ENCODE data around the gene RBM18.

The RBM18 gene

DNA sequence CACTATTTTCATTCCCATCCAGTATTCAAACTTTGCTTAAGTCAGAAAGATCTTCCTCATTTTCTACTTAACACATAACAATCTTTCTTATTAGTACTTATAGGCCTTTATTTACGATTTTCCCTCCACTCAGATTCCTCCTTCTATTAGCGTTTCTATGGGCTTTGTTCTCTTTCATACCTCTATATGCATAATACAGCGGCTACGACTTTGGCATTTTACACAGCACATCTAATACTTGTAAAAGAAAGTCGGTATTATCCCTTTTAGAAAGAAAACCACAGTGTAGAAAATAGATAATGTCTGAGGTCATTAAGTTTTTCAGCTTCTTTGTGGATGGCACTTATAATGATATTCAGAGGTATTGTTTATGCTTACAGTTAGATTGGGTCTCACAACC lies 8.4 kb downstream of the RBM18 start:
- DNase-seq, result no peak

DNA sequence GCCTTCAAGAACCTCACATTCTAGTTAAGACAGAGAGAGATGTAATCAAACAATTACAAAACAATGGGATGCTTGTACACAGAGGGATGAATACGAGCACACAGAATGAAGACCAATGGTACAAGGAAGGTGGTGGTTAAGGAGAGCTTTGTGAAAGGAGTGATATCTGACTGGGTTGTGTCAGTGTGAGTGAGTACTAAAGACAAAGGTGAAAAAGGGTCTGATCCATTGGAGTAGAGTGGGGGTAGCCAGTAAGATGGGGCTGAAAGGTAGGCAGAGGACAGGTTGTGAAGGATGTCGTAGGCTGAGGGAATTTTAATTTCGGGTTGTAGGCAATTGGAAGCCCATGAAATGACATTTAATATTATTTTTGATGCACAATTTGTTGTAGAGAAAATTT lies 9.9 kb downstream of the RBM18 start:
- DNase-seq, result no peak

DNA sequence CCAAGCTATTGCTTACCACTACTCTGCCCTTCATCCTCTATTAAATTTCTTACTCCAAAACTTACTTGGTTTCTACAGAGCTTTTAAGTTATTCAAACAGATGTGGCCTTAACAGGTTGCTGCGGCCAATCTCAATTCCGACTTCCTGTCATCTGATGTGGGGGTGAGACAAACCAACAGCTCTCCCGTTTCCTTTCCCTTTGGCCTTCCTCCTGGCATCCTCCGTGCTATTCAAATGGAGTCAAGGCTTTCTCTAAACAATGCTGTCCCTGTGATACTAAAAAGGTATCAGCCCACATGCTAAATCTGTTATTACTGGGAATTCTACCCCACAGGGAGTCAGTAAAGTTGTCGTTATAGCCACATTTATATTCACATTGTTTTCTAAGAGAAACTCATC lies 11.8 kb downstream of the RBM18 start:
- DNase-seq, result no peak

- DNase-seq, result no peak
These were observed 13.3 kb downstream of the RBM18 start for GRCh38 chr9:122251351-122251750.

DNA sequence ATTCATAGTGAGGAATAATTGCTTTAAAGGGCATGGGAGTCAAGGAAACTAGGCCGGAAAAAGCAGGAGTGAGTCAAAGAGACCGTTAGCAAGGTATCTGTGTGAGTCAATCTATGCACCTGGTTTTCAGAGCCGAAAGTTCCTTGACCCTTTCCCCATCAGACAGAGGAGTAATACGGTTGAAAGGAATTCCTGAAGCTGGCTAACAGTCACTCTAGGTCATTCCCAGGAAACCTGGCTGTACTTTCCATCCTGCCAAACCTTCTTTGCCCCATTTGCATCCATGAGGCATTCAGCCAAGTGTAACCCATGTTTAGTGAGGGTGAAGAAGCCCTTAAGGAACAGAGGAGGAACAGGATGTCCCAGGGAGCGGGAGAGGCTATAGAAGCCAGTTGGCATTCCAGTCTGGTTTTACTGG lies 16.2 kb downstream of the RBM18 start:
- DNase-seq, result no peak

GRCh38 chr9:122246666-122247065 lies 18.0 kb downstream of the RBM18 start:
- DNase-seq, result no peak

- no peak for DNase-seq
These were observed 20.3 kb downstream of the RBM18 start for GRCh38 chr9:122244349-122244748.

- DNase-seq, result no peak
These were observed 24.9 kb downstream of the RBM18 start for GRCh38 chr9:122239722-122240121.

- DNase-seq, result no peak
These were observed 28.0 kb downstream of the RBM18 start for GRCh38 chr9:122236681-122237080.

DNA sequence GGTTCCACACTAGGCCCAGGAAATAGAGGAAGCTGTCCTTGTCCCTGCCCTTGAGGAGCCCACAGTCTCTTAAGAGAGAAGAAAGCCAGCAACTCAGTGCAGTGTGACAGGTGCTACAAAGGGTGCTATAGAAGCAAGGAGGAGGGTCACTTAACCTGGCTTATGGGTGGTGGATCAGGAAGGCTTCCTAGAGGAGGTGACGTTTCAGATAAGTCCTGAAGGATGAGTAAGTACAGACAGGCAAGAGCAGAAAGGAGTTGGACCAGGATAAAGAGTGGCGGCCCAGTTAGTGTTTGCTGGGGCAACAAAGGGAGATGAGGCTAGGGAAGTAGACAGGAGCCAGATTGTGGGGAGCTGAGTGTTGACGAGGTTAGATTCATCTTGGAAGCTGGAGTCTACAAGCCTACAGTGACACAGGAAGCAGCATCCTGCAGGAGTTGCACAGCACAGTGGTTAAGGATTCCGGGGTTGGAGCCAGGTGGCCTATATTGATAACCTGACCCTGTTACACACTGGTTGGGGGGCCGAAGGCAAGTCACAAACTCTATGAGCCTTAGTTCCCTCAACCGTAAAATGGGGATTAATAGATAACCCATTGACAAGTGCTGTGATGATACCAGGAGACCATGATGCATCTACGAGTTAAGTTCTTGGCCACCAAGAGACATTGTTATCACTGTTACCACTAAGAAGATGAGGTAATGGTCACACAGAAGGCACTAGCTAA lies 30.5 kb downstream of the RBM18 start:
- DNase-seq, result no peak

DNA sequence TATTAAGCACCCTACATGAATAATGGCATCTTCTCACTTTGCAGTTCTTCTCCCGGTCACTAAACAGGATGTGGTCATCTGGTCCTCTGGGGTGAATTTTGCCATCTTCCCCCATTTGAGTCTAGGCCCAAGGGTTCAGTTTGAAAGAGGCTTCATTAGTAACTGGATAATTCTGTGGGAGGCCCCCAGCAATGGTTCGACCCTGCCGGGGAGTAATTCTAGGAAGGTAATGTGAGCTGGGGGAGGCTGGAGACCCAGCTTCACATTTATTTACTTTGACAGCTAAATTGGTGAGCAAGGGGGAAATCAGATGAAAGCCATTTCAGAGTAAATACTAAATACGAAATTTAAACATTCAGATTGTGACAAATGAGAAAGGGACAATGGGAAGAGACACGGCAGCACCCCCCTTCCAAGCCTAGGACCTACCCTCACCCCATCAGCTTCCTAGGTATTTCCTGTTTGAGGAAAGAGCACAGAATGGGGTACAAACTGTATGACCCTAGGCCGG lies 31.8 kb downstream of the RBM18 start:
- DNase-seq, result no peak

GRCh38 chr9:122229485-122229837 lies 35.2 kb downstream of the RBM18 start:
- no peak for DNase-seq

GRCh38 chr9:122228568-122229484 lies 35.8 kb downstream of the RBM18 start, which contains the start of gene LHX6:
LHX6 (minus strand) TSS chr9:122228957; CDS start chr9:122228740, 217 bp downstream.
- no peak for DNase-seq

DNA sequence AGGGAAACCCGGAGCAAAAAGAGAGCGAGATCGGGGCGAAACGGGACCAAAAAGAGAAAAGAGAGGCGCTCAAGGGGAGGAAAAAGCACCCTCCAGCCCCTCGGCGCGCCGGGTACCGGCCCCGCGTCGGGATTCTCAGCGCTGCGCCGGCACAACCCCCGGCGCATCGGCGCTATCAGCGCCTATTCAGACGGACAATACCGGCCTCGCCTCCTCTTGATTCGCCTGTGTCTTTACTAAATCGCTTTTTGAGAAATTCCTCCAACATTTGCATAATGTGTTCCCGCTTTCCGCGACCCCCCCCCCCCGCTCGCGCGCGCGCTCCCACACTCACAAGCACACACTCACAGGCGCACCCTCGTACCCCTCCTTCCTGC lies 36.5 kb downstream of the RBM18 start:
- DNase-seq, result no peak

DNA sequence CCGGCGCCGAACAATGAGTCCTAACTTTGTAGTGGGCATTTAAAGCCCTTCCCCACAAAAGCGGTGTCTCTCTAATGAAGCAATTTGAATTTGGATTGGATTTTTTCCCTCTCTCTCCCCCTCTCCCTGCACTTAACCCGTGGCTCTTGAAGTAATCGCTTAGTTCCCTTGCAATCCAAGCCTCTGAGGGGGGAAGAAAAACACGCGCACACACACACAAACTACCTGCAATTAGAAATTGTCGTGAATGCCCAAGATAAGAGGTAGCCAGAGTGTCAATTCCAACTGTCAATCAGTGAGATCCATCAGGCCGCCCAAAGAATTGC lies 37.1 kb downstream of the RBM18 start:
- DNase-seq, result no peak

GRCh38 chr9:122226758-122227574 lies 37.7 kb downstream of the RBM18 start:
- no peak for DNase-seq

DNA sequence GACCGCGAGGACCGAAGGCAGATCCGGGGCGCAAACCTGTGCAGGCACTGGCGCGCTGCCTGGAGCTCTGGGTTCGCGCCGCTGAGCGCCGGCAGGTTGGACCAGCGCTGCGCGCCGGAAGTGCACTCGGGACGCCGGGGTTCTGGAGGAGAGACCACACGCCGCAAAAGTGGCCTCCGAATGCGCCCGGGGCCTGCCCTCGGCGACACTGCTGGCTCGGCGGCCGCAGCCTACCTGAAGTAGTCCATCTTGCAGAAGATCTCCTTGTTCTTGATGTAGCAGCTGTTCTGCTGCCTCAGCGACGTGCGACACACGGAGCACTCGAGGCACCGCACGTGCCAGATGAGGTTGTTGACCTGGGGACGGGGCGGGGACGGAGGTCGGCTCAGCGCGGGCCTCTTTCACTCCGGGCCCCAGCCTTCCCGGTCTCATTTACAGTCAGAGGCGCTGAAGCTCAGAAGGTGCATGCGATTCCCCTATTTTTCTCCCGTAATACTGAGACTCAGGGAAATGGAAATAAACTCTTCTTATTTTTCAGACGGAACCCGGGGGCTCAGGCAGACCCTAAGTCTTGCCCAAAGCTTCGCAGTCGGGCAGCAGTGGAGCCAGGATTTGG lies 38.4 kb downstream of the RBM18 start:
- DNase-seq, result no peak

GRCh38 chr9:122225312-122226141 lies 39.1 kb downstream of the RBM18 start:
- no peak for DNase-seq

- no peak for DNase-seq
These were observed 41.2 kb downstream of the RBM18 start for GRCh38 chr9:122223435-122223834.

GRCh38 chr9:122222791-122223190 lies 41.8 kb downstream of the RBM18 start:
- no peak for DNase-seq

- DNase-seq, result no peak
These were observed 43.3 kb downstream of the RBM18 start for GRCh38 chr9:122221183-122221811.

Measured in activated CD4-positive, alpha-beta T cell treated with anti-CD3 and anti-CD28 coated beads for 4 hours (primary cell).